Fibroblast of lung (primary cell): Measurements from ENCODE around the gene FAM50B.

Experiments
- EZH2 ChIP-seq: IDR thresholded peaks from 2 replicates; pipeline ENCODE4 v1.5.1; 2012; ENCODE audit warnings: low read length, control low read depth, mild to moderate bottlenecking; ENCODE audit errors: missing control alignments
- TF ChIP-seq, protein P1 (sequence below), 2 donors: IDR thresholded peaks in 1 of 2; conservative IDR thresholded peaks in 1 of 2; 1 replicate in 1 of 2; 2 replicates in 1 of 2; pipeline ENCODE4 v1.5.1; 2011 to 2012; ENCODE audit warnings: low read length in 2 of 2, control low read depth in 1 of 2, inconsistent platforms in 1 of 2, low read depth in 1 of 2, mild to moderate bottlenecking in 1 of 2

DNA sequence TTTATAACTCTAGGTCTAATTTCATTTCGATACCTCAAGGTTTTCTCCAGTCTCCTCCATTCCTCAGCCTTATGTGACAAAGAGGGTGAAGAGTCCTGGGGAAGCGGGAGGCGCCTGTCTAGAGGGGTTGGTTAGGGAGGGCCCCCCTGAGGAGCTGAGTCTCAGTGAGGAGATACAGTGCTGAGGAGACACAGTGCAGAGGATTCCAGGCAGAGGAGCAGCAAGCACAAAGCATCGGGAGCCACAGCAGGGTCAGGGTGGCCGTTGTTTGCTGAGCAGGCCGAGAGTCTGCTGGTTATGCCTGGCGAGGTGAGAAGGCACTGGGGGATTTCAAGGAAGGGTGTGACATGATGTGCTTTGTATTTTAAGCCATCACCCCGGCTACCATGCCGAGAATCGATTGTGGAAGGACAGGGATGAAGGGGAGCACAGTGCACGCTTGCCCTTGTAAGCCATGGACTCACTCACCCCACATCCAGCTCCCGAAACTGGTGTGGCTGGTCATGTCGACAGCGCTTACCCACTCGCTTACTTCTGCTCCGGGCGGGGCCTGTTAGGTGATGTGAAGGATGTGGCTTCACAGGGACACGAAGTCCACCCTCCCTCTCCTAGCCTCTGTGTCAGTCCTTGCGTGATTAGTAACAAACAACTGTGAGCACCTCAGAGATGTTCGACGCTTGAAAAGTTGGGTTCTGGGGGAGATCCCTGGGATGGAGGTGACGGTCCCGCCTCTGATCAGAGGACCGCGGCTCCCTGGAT lies 30.2 kb downstream of the FAM50B start:
- TF ChIP-seq, protein P1, sequence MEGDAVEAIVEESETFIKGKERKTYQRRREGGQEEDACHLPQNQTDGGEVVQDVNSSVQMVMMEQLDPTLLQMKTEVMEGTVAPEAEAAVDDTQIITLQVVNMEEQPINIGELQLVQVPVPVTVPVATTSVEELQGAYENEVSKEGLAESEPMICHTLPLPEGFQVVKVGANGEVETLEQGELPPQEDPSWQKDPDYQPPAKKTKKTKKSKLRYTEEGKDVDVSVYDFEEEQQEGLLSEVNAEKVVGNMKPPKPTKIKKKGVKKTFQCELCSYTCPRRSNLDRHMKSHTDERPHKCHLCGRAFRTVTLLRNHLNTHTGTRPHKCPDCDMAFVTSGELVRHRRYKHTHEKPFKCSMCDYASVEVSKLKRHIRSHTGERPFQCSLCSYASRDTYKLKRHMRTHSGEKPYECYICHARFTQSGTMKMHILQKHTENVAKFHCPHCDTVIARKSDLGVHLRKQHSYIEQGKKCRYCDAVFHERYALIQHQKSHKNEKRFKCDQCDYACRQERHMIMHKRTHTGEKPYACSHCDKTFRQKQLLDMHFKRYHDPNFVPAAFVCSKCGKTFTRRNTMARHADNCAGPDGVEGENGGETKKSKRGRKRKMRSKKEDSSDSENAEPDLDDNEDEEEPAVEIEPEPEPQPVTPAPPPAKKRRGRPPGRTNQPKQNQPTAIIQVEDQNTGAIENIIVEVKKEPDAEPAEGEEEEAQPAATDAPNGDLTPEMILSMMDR (conservative IDR thresholded peaks at IDR 0.05 in 1 of 2, IDR thresholded peaks at IDR 0.05 in 1 of 2; ENCODE audit: low read depth in 1 of 2, low read length in 2 of 2) = no peak
- no peak for TF ChIP-seq EZH2
